Stimulated activated naive CD4-positive, alpha-beta T cell (primary cell): ENCODE data around the gene ALDH3B1.

ENCODE experiments used
- DNase-seq, 6 experiments: peaks; one replicate each; lab custom pipeline; 2025; lab: John Stamatoyannopoulos, UW

Gene ALDH3B1

DNA sequence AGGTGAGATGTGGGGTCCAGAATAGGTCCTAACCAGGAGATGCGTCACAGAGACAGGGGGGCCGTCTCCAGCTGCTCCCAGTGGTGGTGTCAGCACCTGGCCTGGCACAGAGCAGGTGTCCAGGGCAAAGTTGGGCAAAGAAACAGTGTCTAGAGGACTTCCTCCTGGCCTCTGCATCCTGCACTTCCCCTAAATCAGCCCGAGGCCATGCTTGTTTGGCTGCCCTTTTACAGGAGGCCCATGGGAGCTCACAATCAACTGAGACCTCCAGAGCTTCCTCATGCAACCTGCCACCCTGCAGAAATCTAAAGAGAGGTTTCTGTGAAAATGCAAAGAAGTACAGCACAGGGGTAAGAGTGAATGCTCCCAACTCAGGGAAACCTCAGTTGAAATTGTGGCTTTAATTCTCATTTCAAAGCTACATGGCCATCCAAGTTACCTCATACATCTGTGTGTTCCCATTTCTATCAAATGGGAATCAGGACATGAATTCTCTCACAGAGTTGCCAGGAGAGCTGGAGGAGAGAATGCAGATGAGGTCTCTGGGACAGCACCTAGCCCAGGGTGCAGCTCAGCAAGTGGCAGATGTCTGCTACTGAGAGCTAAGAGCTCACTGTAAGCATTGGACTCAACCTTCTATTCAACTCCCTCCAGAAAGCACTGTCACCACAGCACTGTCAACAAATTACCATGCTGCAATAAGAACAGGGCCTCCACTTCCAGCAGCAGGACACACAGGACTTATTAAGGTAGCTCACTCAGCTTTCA, 61.3 kb downstream of the ALDH3B1 start:
- no peak for DNase-seq

DNA sequence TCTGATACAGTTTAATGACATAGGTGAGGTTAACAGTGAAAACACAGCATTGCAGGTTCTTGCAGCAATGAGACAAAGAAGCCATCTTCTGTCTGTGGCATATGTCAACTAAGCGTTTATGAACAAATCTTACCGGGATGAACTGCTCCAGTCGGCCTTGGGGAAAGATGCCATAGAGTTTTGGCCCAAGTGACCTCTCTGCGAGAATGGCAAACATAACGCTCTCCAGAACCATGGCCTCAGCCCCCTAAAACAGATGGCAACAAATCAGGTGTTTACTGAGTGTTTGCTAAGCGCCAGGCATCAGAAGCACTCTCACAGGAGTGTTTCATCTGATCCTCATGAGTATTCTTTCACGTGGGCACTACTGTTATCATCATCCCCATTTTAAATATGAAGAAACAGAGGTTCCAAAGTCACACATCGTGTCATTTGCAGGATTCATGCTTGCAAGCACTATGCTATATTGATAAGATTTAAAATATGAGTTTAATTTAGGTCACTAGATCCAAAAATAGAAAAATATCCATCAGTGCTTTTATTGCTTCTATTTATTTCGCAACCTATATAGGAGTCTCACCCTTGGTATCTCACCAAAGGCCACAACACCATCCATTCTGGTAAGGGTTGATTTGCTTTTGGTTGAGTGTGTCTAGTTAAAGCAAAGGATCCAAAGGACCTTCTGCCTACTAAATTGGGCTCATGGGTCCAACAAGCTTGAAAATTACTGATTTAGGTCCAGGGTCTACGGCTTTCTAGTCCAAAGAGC, 64.6 kb downstream of the ALDH3B1 start:
- DNase-seq, result no peak

DNA sequence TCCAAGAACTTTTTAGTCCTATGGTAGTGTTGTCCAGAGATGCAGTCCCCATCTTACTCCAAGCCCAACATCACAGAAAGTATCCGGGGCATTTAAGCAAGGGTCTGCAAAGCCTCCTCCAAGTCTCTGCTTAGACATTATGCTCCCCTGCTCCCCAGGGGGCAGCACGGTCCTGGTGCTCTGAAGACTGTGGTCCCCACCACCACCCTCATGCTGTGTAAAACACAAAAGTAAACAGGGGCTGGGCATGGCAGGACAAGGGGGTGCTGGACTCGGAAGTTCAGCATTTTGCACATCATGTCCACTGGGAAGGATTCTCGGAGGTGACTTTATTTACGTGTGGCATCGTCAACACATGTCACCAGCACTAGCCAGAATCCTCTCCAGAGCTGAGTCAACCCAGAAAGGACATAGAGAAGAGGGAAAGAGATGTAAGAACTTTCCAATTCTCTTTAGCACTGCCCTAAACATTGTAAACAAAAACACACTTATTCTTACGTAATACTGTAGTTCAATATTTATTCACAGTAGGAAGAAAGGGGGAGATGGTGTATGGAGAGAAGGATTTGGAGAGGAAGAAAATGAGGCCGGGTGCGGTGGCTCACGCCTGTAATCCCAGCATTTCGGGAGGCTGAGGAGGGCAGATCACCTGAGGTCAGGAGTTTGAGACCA, 66.4 kb downstream of the ALDH3B1 start:
- DNase-seq, result no peak

DNA sequence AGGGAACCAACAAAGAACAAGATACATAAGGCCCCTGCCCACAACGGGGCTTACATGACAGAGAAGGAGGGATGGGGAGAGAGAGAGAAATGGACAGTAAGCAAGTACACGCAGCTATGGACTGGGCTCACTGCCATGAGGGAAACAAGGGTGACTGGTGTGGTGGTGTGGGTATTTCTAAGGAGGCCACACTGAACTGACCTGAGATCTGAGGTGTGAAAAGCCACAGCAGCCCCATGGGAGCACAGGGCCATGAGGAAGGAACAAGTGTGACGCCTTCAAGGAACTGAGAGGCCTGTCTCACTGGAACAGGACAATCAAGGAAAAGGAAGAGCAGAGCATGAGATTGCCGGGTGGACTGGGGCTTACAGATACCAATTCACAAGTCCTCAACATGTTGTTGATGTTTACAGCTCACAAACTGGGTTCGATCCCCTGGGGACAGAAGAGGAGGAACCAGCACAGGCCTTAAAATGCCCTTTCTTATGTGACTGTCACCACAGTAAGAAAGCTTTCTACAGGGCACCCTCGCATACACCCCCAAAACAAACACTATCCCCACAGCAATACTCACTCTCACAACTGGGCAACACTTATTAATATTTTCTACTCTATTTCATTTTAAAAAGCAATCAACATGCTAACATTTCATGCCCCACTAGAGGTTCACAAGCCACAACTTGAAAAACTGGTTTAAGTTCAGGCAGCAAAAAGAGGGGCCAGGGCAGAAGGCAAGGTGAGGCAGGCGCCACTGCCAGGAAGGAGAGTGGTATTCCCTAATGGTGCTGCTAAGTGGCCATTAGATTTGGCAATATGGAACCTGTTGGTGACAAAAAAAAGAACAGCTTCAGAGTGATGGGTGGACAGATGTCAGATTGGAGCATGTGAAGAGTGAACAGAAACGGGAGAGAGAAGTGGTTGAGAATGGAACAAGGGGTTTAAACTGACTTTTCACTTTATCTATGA, 67.8 kb downstream of the ALDH3B1 start:
- no peak for DNase-seq
